HepG2 (cell line): ENCODE measurements around the gene HCFC1R1. TPM values are rescaled to one million over a fixed set of nuclear protein-coding genes. Genes with fewer than 3 reads are reported as not detected.

Experiments used
- ARNTL ChIP-seq: sonication (generic); formaldehyde crosslinking; IDR thresholded peaks from 2 replicates; pipeline ENCODE4 v1.4.0; 2020; ENCODE audit warnings: mild to moderate bottlenecking, missing genetic modification reagents
- CREM ChIP-seq, 2 experiments: sonication (generic) in 1 of 2; formaldehyde crosslinking in 1 of 2; IDR thresholded peaks; 2 replicates each; pipeline versions ENCODE4 v1.4.0 to v1.6.1; 2016 to 2020; ENCODE audit warnings: antibody characterized with exemption in 1 of 2, mild to moderate bottlenecking in 1 of 2, missing genetic modification reagents in 1 of 2
- EEA1 ChIP-seq: sonication (generic); formaldehyde crosslinking; IDR thresholded peaks from 2 replicates; pipeline ENCODE4 v1.5.1; 2020; ENCODE audit warnings: mild to moderate bottlenecking, missing genetic modification reagents, borderline replicate concordance
- EED ChIP-seq: sonication (generic); formaldehyde crosslinking; IDR thresholded peaks from 2 replicates; pipeline ENCODE4 v1.5.0; 2020; ENCODE audit warnings: mild to moderate bottlenecking, missing genetic modification reagents
- HCFC1 ChIP-seq: fragments of 150-350 bp; IDR thresholded peaks from 2 replicates; pipeline ENCODE4 v1.6.1; 2014; ENCODE audit warnings: low read depth, low read length
- KDM6A ChIP-seq: IDR thresholded peaks from 2 replicates; pipeline ENCODE4 v1.6.1; 2016; ENCODE audit warnings: low read depth
- MED1 ChIP-seq: sonication (generic); formaldehyde crosslinking; IDR thresholded peaks from 2 replicates; pipeline ENCODE4 v1.4.0; 2020; ENCODE audit warnings: missing genetic modification reagents
- RAD21 ChIP-seq: fragments of 450-650 bp; formaldehyde crosslinking; IDR thresholded peaks from 2 replicates; pipeline ENCODE4 v1.5.0; 2020; ENCODE audit warnings: mild to moderate bottlenecking
- SMYD3 ChIP-seq: sonication (generic); formaldehyde crosslinking; IDR thresholded peaks from 2 replicates; pipeline ENCODE4 v1.8.1; 2023; ENCODE audit warnings: mild to moderate bottlenecking, missing genetic modification reagents
- TEAD2 ChIP-seq: sonication (generic); formaldehyde crosslinking; IDR thresholded peaks from 2 replicates; pipeline ENCODE4 v1.9.0; 2021; ENCODE audit warnings: missing genetic modification reagents
- ZKSCAN8 ChIP-seq: IDR thresholded peaks from 2 replicates; pipeline ENCODE4 v1.6.1; 2016; ENCODE audit warnings: borderline replicate concordance, missing genetic modification reagents, missing compliant biosample characterization
- ZNF160 ChIP-seq: sonication (generic); formaldehyde crosslinking; IDR thresholded peaks from 2 replicates; pipeline ENCODE4 v1.8.0; 2022; ENCODE audit warnings: mild to moderate bottlenecking, inconsistent platforms, missing genetic modification reagents
- ZNF224 ChIP-seq: sonication (generic); formaldehyde crosslinking; IDR thresholded peaks from 2 replicates; pipeline ENCODE4 v1.5.0; 2020; ENCODE audit warnings: mild to moderate bottlenecking, missing genetic modification reagents
- ZNF543 ChIP-seq: sonication (generic); formaldehyde crosslinking; IDR thresholded peaks from 2 replicates; pipeline ENCODE4 v1.4.0; 2020; ENCODE audit warnings: mild to moderate bottlenecking, missing genetic modification reagents
- ZNF816 ChIP-seq: sonication (generic); formaldehyde crosslinking; IDR thresholded peaks from 2 replicates; pipeline ENCODE4 v1.8.0; 2022; ENCODE audit warnings: missing genetic modification reagents, mild to moderate bottlenecking, borderline replicate concordance
- ZSCAN25 ChIP-seq: sonication (generic); formaldehyde crosslinking; IDR thresholded peaks from 2 replicates; pipeline ENCODE4 v1.8.0; 2022; ENCODE audit warnings: mild to moderate bottlenecking, missing genetic modification reagents
- polyA plus RNA-seq, 8 experiments: library from polyadenylated mRNA; depleted of rRNA in 3 of 8; stranded (reverse) in 7 of 8; unstranded in 1 of 8; fragments of >200 nt; fragmentation: Illumina TruSeq in 4 of 8; extraction: Trizol in 4 of 8; gene quantifications; 2 replicates each; pipeline versions ENCODE4 v1.2.1 to v1.2.3, GENCODE V29; 2011 to 2016; ENCODE audit warnings: low read depth in 4 of 8, missing spikeins in 1 of 8, mixed read lengths in 1 of 8; ENCODE audit not compliant: insufficient read depth in 1 of 8
- total RNA-seq, 5 experiments: library from RNA; depleted of rRNA; stranded (reverse); fragments of >200 nt; fragmentation: Illumina TruSeq; extraction: Trizol; gene quantifications; 2 replicates each; pipeline ENCODE4 v1.2.3, GENCODE V29; 2016; ENCODE audit warnings: low read depth in 1 of 5
- TF ChIP-seq, protein P1 (sequence below): sonication (generic); formaldehyde crosslinking; IDR thresholded peaks from 2 replicates; pipeline ENCODE4 v1.4.0; 2020; ENCODE audit warnings: mild to moderate bottlenecking, missing genetic modification reagents
- TF ChIP-seq, protein P2 (sequence below): sonication (generic); formaldehyde crosslinking; IDR thresholded peaks from 2 replicates; pipeline ENCODE4 v1.8.0; 2022; ENCODE audit warnings: mild to moderate bottlenecking, missing genetic modification reagents; ENCODE audit not compliant: insufficient replicate concordance
- TF ChIP-seq, protein P3 (sequence below): sonication (generic); formaldehyde crosslinking; IDR thresholded peaks from 2 replicates; pipeline ENCODE4 v1.4.0; 2020; ENCODE audit warnings: missing genetic modification reagents
- TF ChIP-seq, protein P4 (sequence below): sonication (generic); formaldehyde crosslinking; IDR thresholded peaks from 2 replicates; pipeline ENCODE4 v1.8.1; 2023; ENCODE audit warnings: mild to moderate bottlenecking, missing genetic modification reagents
- TF ChIP-seq, protein P5 (sequence below): sonication (generic); formaldehyde crosslinking; IDR thresholded peaks from 2 replicates; pipeline ENCODE4 v1.8.0; 2022; ENCODE audit warnings: mild to moderate bottlenecking, missing genetic modification reagents, moderate library complexity

The HCFC1R1 gene
- total and polyA plus RNA-seq, 2 of the 13 experiments (the other 11 are each of a cell fraction or from before 2014, with no cell fraction given): 13.8 to 16.1 TPM

DNA sequence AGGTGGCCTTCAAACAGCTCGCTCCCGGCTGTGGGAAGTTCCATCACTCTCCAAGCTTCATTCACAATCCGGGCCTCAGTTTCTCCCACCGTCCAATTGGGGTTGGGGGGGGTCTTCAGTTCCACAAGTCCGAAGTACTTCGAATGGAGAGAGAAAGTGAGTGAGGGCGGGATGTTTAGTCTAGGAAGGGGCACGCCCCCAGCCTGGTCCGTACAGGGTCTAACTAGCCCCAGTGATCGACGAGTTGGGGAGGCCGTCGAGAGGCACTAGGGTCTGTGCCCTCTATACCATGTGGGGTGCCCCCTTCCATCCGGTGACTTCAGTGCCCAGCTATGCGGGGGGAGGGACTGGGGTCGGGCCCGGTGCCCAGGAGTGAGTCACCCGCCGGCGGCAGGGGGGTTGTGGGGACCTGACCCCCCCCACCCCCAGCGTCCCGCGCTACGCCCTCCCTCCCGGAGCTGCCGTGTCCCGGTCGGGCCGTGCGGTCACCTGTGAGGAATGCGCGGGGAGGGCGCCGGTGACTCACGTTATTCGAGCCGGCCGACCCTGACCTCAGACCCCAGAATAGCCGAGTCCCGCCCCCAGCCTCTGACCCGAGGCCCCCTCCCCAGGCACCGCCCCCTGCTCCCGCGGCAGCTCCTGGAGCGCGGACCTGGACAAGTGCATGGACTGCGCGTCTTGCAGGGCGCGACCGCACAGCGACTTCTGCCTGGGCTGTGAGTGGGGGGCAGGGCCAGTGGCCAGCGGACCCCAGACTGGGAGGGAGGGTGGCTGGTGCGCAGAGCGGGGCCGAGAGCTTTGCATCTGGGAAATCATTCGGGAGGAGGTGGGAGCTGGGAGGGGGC, 2.9 kb downstream of the HCFC1R1 start (continued):
- TF ChIP-seq, protein P1, sequence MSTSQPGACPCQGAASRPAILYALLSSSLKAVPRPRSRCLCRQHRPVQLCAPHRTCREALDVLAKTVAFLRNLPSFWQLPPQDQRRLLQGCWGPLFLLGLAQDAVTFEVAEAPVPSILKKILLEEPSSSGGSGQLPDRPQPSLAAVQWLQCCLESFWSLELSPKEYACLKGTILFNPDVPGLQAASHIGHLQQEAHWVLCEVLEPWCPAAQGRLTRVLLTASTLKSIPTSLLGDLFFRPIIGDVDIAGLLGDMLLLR: no peak
- TF ChIP-seq ZNF543 (CRISPR knock-in tag) (no peak), ZKSCAN8 (no peak), MED1 (CRISPR knock-in tag) (peak; percentile 89), RAD21 (CRISPR knock-in tag) (no peak; the same call in 1 of the 2 replicates), ZNF816 (no peak), KDM6A (CRISPR knock-in tag) (no peak; the same call in none of the 2 replicates), HCFC1 (no peak), CREM (IDR thresholded peaks at IDR 0.05) (peak; percentile 54), CREM (CRISPR knock-in tag; IDR thresholded peaks at IDR 0.05) (no peak), EED (no peak), EEA1 (CRISPR knock-in tag) (no peak), SMYD3 (0 out of 2 replicates have a peak, but pooled peaks have one; percentile 28), TEAD2 (CRISPR knock-in tag) (no peak), ZNF160 (CRISPR knock-in tag) (0 out of 2 replicates have a peak, but pooled peaks have one; percentile 57), ARNTL (CRISPR knock-in tag) (peak; percentile 75), ZNF224 (no peak), ZSCAN25 (CRISPR knock-in tag) (peak; percentile 65)
- TF ChIP-seq, protein P2, sequence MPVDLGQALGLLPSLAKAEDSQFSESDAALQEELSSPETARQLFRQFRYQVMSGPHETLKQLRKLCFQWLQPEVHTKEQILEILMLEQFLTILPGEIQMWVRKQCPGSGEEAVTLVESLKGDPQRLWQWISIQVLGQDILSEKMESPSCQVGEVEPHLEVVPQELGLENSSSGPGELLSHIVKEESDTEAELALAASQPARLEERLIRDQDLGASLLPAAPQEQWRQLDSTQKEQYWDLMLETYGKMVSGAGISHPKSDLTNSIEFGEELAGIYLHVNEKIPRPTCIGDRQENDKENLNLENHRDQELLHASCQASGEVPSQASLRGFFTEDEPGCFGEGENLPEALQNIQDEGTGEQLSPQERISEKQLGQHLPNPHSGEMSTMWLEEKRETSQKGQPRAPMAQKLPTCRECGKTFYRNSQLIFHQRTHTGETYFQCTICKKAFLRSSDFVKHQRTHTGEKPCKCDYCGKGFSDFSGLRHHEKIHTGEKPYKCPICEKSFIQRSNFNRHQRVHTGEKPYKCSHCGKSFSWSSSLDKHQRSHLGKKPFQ (CRISPR knock-in tag): no peak
- TF ChIP-seq, protein P3, sequence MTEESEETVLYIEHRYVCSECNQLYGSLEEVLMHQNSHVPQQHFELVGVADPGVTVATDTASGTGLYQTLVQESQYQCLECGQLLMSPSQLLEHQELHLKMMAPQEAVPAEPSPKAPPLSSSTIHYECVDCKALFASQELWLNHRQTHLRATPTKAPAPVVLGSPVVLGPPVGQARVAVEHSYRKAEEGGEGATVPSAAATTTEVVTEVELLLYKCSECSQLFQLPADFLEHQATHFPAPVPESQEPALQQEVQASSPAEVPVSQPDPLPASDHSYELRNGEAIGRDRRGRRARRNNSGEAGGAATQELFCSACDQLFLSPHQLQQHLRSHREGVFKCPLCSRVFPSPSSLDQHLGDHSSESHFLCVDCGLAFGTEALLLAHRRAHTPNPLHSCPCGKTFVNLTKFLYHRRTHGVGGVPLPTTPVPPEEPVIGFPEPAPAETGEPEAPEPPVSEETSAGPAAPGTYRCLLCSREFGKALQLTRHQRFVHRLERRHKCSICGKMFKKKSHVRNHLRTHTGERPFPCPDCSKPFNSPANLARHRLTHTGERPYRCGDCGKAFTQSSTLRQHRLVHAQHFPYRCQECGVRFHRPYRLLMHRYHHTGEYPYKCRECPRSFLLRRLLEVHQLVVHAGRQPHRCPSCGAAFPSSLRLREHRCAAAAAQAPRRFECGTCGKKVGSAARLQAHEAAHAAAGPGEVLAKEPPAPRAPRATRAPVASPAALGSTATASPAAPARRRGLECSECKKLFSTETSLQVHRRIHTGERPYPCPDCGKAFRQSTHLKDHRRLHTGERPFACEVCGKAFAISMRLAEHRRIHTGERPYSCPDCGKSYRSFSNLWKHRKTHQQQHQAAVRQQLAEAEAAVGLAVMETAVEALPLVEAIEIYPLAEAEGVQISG: peak; percentile 75
- TF ChIP-seq, protein P4, sequence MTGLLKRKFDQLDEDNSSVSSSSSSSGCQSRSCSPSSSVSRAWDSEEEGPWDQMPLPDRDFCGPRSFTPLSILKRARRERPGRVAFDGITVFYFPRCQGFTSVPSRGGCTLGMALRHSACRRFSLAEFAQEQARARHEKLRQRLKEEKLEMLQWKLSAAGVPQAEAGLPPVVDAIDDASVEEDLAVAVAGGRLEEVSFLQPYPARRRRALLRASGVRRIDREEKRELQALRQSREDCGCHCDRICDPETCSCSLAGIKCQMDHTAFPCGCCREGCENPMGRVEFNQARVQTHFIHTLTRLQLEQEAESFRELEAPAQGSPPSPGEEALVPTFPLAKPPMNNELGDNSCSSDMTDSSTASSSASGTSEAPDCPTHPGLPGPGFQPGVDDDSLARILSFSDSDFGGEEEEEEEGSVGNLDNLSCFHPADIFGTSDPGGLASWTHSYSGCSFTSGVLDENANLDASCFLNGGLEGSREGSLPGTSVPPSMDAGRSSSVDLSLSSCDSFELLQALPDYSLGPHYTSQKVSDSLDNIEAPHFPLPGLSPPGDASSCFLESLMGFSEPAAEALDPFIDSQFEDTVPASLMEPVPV (CRISPR knock-in tag): no peak; the same call in 1 of the 2 replicates
- TF ChIP-seq, protein P5, sequence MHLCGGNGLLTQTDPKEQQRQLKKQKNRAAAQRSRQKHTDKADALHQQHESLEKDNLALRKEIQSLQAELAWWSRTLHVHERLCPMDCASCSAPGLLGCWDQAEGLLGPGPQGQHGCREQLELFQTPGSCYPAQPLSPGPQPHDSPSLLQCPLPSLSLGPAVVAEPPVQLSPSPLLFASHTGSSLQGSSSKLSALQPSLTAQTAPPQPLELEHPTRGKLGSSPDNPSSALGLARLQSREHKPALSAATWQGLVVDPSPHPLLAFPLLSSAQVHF (CRISPR knock-in tag): no peak
